Small intestine (tissue), 7 donors: ENCODE results near the gene SNRK. TPM values are rescaled to one million over a fixed set of nuclear protein-coding genes. Genes with fewer than 3 reads are reported as not detected.

Experiments
- DNase-seq, 2 donors: peaks; one replicate each; pipeline versions ENCODE4 v3.0.0 to v3.0.0-alpha.2; 2013
- FAIRE-seq: peaks from 2 replicates; lab custom pipeline; 2012; peaks lifted over from hg19 to GRCh38; lab: Jason Lieb, UNC
- H3K27ac ChIP-seq, 3 donors: one replicate each; pipeline ENCODE4 v1.5.1; 2013; ENCODE audit warnings: low read length in 2 of 3, mild to moderate bottlenecking in 2 of 3, control low read depth in 1 of 3, inconsistent platforms in 1 of 3, low read depth in 1 of 3, moderate library complexity in 1 of 3
- H3K27me3 ChIP-seq, 3 donors: one replicate each; pipeline ENCODE4 v1.6.1; 2013; ENCODE audit warnings: low read length in 3 of 3, inconsistent platforms in 1 of 3; ENCODE audit not compliant: control insufficient read depth in 3 of 3, insufficient read depth in 3 of 3
- H3K36me3 ChIP-seq, 3 donors: one replicate each; pipeline ENCODE4 v1.6.1; 2013; ENCODE audit warnings: low read length in 3 of 3, inconsistent platforms in 1 of 3, low read depth in 1 of 3, mild to moderate bottlenecking in 1 of 3, moderate library complexity in 1 of 3; ENCODE audit not compliant: control insufficient read depth in 3 of 3, insufficient read depth in 2 of 3
- H3K4me1 ChIP-seq, 3 donors: one replicate each; pipeline ENCODE4 v1.6.1; 2013; ENCODE audit warnings: low read length in 2 of 3, inconsistent platforms in 1 of 3, low read depth in 1 of 3, mild to moderate bottlenecking in 1 of 3, moderate library complexity in 1 of 3; ENCODE audit not compliant: control insufficient read depth in 3 of 3, insufficient read depth in 2 of 3
- H3K4me3 ChIP-seq, 3 donors: one replicate each; pipeline ENCODE4 v1.5.1; 2013; ENCODE audit warnings: low read length in 3 of 3, control low read depth in 1 of 3, inconsistent platforms in 1 of 3, low read depth in 1 of 3, mild to moderate bottlenecking in 1 of 3, moderate library complexity in 1 of 3
- H3K9me3 ChIP-seq, 2 donors: one replicate each; pipeline ENCODE4 v1.6.1; 2013; ENCODE audit warnings: low read depth in 1 of 2, low read length in 1 of 2; ENCODE audit not compliant: control insufficient read depth in 2 of 2, insufficient read depth in 1 of 2
- WGBS, 3 donors: extraction: QIAGEN DNeasy Blood & Tissue Kit; methylation state at CpG; one replicate each; pipeline ENCODE4 v1.1.7; 2013; 5-methylcytosine and 5-hydroxymethylcytosine counted together
- polyA plus RNA-seq, 4 donors: library from polyadenylated mRNA; stranded (reverse) in 3 of 4; unstranded in 1 of 4; fragments of 200-250 nt in 3 of 4; fragments of 120-200 nt in 1 of 4; gene quantifications; one replicate each; pipeline versions ENCODE4 v1.2.1 to v1.2.3, GENCODE V29; 2013
- donor health status: healthy with polysubstance abuse.
- donor health status: control.
- donor health status: control.
- donor health status: Bipolar disorder and iron deficiency.
- donor health status: healthy.

The SNRK gene
- polyA plus RNA-seq, 4 donors: 14.9 to 27.5 (median 17.3) TPM

GRCh38 chr3:43304126-43304525, 17.8 kb downstream of the SNRK start:
- no peak for FAIRE-seq
- Histone ChIP-seq H3K4me1 (peaks cover 0 to 2% (median 0%) of the 10 kb centered on the region in 3 donors), H3K4me3 (no peak overlapping the region), H3K27ac (no peak overlapping the region), H3K36me3 (peaks cover 3 to 12% (median 5%) of the 10 kb centered on the region in 3 donors), H3K27me3 (no peaks in the 10 kb centered on the region), H3K9me3 (no peaks in the 10 kb centered on the region)
- no peak for DNase-seq
- WGBS, 3 donors: 41 to 67% (median 52%) methylated on average over 3 of the region's 3 CpGs

DNA sequence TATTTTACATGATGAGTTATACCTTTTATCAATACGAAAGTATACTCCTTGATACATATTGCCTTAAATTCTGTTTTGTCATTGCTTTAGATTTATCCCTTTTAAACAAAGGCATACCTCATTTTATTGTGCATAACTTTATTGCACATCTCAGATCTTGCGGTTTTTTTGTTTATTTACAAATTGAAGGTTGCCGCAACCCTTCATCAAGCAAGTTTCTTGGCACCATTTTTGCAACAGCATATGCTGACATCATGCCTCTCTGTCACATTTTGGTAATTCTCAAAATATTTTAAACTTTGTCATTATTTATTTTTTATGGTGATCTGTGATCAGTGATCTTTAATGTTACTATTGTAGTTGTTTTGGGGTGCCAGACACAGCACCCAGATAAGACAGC, 20.9 kb downstream of the SNRK start:
- DNase-seq (no peak), FAIRE-seq (no peak)
- Histone ChIP-seq H3K27ac (no peak overlapping the region), H3K4me1 (no peaks in the 10 kb centered on the region), H3K4me3 (no peak overlapping the region), H3K9me3 (no peaks in the 10 kb centered on the region), H3K27me3 (no peaks in the 10 kb centered on the region), H3K36me3 (peaks cover 0 to 17% (median 3%) of the 10 kb centered on the region in 3 donors)
- 90 to 98% (median 93%) methylated on average over 3 of the region's 3 CpGs for WGBS, 3 donors

DNA sequence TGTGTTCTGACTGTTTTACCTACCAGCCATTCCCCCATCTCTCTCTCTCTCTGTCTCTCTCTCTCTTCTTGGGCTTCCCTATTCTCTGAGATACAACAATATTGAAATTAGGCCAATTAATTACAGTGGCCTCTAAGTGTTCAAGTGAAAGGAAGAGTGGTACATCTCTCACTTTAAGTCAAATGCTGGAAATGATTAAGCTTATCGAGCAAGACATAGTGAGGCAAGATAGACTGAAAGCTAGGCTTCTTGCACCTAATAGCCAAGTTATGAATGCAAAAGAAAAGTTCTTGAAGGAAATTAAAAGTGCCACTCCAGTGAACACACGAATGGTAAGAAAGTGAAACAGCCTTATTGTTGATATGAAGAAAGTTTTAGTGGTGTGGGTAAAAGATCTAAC, 21.3 kb downstream of the SNRK start:
- Histone ChIP-seq H3K36me3 (peaks cover 0 to 17% (median 3%) of the 10 kb centered on the region in 3 donors), H3K9me3 (no peaks in the 10 kb centered on the region), H3K27me3 (no peaks in the 10 kb centered on the region), H3K4me1 (no peaks in the 10 kb centered on the region), H3K4me3 (no peak overlapping the region), H3K27ac (no peak overlapping the region)
- FAIRE-seq (no peak), DNase-seq (no peak)
- WGBS, 3 donors: 65 to 85% (median 71%) methylated on average over 2 of the region's 2 CpGs

DNA sequence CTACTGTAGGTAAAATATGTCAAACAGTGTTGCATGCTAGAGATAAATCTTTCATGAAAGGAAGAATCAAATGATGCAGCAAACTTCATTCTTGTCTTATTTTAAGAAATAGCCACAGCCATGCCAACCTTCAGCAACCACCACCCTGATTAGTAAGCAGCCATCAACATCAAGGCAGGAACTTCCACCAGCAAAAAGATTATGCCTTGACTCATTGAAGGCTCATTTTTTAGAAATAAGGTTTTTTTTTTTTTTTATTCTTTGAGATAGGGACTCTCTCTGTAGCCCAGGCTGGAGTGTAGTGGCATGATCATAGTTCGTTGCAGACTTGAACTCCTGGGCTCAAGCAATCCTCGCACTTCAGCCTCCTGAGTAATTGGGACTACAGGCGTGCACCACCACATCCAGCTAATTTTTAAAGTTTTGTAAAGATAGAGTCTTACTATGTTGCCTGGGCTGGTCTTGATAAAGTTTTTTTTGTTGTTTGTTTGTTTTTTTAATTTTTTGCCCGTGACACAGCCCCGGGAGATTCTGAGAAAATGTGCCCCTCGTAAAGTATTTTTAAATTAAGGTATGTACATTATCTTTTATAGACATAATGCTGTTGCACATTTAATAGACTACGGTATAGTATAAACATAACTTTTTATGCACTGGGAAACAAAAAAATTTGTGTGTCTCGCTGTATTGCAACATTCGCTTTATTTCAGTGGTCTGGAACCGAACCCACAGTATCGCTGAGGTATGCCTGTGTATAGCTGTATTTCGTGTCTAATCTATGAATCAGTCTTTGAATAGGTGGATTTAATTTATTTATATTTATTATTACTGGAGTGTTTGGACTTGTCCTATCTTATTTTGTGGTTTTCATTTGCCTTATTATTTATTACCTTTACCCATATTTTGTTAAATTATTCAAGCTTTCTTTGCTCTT, 23.3 kb downstream of the SNRK start:
- Histone ChIP-seq H3K27me3 (no peaks in the 10 kb centered on the region), H3K4me3 (no peak overlapping the region), H3K9me3 (no peaks in the 10 kb centered on the region), H3K27ac (no peak overlapping the region), H3K4me1 (no peaks in the 10 kb centered on the region), H3K36me3 (peaks cover 0 to 13% (median 0%) of the 10 kb centered on the region in 3 donors)
- 97 to 98% (median 97%) methylated on average over 12 of the region's 12 CpGs for WGBS, 3 donors
- no peak for DNase-seq
- no peak for FAIRE-seq

GRCh38 chr3:43316783-43317460, 30.6 kb downstream of the SNRK start:
- Histone ChIP-seq H3K9me3 (no peaks in the 10 kb centered on the region), H3K27me3 (no peaks in the 10 kb centered on the region), H3K27ac (peak overlapping the region in 2 of 3 donors; percentile 38 to 51), H3K4me1 (peaks cover 2 to 9% (median 3%) of the 10 kb centered on the region in 3 donors), H3K4me3 (no peak overlapping the region), H3K36me3 (peaks cover 0 to 10% (median 5%) of the 10 kb centered on the region in 3 donors)
- FAIRE-seq (no peak), DNase-seq (peak in 1 of 2 donors; percentile 38)
- WGBS, 3 donors: 71 to 86% (median 82%) methylated on average over 4 of the region's 4 CpGs

DNA sequence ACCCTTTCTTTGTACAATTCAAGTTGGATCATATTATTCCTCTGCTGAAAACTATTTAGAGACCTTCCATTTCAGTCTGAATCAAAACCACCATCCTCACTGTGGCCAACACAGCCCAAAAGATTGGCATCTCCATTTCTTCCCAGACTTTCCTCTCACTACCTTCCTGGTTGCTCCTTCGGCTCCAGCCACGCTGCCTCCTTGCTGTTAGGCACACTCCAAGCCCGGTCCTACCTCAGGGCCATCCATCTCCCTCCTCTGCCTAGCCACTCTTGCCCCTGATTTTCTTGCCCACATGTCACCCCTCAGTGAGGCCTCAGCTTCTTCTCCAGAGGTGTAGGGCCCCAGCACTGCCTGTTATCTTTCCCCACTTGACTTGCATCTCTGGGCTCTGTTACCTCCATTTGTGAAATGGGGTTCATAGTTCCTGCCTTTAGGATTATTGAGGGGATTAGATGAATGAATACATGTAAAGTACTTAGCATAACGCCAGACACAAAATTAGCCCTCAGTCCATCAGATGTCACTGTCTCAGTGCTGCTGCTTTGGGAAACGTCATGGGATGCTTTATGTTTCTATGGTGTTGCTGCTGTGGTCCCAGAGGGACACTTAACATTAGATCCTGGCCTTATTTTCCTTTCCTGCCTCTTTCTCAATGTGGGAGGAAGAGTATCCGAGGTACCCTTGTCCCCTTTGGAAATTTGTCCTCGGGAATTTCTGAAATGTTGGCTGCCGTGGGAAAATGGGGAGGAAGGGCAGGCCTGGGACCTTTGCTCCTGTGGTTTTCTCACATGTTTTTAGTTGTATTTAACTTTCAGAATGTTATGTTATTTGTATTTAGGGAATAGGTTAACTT, 31.3 kb downstream of the SNRK start:
- WGBS, 3 donors: 67 to 76% (median 74%) methylated on average over 8 of the region's 8 CpGs

GRCh38 chr3:43319376-43319775, 33.0 kb downstream of the SNRK start:
- no peaks in the 10 kb centered on the region for H3K9me3 ChIP-seq
- H3K27me3 ChIP-seq: no peaks in the 10 kb centered on the region
- 84 to 94% (median 91%) methylated on average over 6 of the region's 6 CpGs for WGBS, 3 donors
- H3K27ac ChIP-seq: no peak overlapping the region
- FAIRE-seq (no peak), DNase-seq (no peak)
- peaks cover 0 to 10% (median 5%) of the 10 kb centered on the region in 3 donors for H3K36me3 ChIP-seq
- no peak overlapping the region for H3K4me3 ChIP-seq
- peaks cover 2 to 9% (median 3%) of the 10 kb centered on the region in 3 donors for H3K4me1 ChIP-seq

More for the DNA sequence above, 31.3 kb downstream of the SNRK start:
- FAIRE-seq: no peak
- peaks cover 0 to 10% (median 5%) of the 10 kb centered on the region in 3 donors for H3K36me3 ChIP-seq
- H3K9me3 ChIP-seq: no peaks in the 10 kb centered on the region
- H3K4me1 ChIP-seq: peaks cover 2 to 9% (median 3%) of the 10 kb centered on the region in 3 donors
- H3K27ac ChIP-seq: peak overlapping the region in 2 of 3 donors; percentile 38 to 51
- no peaks in the 10 kb centered on the region for H3K27me3 ChIP-seq
- peak in 1 of 2 donors; percentile 16 for DNase-seq
- no peak overlapping the region for H3K4me3 ChIP-seq
